GM12872 (cell line): ENCODE results near the gene MOCS3.

Experiments used
- CTCF ChIP-seq: IDR thresholded peaks from 3 replicates; pipeline ENCODE4 v1.5.1; 2011; ENCODE audit warnings: low read depth, mild to moderate bottlenecking, low read length, moderate library complexity; ENCODE audit not compliant: insufficient read depth

MOCS3 gene

DNA sequence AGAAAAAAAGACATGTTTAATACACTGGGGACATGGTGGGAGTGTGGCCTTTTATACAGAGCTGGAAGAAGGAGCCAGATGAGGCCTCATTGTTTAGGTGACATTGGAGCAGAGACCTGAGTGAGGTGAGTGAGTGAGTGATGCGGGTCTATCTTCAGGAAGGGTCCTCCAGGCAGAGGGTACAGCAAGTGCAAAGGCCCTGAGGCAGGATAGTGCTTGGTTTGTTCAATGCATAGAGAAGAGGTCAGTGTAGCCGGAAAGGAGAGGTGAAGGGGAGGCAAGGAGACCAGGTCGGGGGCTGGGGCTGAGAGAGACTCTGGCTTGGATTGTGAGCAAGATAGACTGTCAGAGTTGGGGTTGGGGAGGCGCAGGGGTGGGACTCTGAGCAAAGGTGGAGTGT lies 40.7 kb downstream of the MOCS3 start:
- TF ChIP-seq CTCF = no peak

DNA sequence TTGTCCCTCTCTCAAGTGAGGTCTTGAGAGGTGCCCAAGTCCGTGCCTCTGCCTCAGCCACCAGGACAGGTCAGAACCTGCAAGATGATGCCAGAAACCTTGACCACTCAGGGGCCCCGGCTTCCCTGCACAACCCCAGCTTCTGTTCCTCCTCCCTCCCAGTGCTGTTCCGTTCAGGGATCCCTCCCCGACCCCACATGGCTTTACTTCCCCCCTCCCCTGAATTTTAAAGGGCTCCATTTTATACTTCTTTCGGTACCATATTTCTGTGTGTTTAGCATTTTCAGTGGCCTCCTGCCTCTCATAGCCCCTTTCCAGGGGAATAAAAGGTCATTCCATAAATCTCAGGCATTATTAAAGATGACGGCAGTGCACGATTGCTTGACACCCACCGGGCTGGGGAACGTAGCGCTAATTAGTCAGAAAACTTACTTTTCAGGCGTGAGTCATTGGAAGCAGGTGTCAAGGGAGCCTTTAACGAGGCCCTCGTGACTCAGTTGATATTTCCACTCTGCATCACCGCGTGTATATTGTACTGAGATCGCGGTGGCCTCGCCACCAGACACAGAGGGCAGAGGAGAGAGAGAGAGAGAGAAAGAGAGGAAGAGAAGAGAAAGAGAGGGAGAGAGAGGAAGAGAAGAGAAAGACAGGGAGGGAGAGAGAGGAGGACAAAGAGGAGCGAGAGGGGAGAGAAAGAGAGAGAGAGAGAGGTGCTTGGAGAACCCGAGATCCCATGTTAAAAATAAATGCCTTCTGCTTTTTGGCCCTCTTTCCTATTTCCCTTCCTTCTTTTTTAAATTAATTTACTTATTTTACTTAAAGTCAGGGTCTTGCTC lies 43.0 kb downstream of the MOCS3 start:
- no peak for TF ChIP-seq CTCF

GRCh38 chr20:51002633-51003032 lies 44.0 kb downstream of the MOCS3 start:
- TF ChIP-seq CTCF = no peak

DNA sequence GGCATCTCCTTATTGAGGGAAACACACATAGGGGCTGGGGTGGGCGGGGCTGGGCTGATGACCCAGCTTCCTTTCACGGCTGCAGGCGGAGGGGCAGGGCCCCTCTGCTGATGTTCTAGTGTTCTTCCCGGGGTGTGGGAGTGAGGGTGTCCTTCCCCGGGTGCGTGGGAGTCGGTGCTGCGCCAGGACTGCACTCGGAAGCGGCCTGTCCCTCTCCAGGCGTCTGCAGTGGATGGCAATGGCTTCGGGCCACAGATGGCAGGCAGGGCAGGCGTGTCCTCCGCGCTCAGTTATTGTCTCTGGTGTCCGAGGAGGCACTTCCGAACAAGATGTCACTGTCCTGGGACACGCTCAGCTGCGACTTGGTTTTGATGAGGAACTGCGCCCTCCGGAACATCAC lies 45.1 kb downstream of the MOCS3 start:
- no peak for TF ChIP-seq CTCF

GRCh38 chr20:51004305-51004727 lies 45.7 kb downstream of the MOCS3 start:
- no peak for TF ChIP-seq CTCF

DNA sequence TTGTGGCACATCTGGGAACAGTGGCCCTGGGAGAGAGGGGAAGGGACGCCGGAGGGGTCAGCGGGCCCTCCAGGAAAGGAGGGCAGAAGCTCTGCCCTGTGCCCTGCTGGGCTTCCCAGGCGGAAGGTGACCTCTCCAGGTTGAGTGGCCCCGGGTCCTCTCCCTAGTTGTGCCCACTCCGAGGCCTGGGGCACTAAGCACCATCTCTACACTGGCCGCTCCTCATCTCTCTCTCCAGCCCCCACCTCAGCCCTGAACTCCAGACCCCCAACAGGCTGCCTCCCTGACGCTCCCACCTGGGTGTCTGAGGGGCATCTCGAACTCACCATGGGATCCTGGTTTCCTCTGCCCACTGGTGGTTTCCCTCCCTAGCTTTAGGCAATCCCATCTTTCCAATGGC lies 46.2 kb downstream of the MOCS3 start:
- no peak for TF ChIP-seq CTCF

GRCh38 chr20:51005214-51005613 lies 46.6 kb downstream of the MOCS3 start:
- no peak for TF ChIP-seq CTCF
